Heart left ventricle (tissue), 16 donors: ENCODE results near the gene TMEM213. TPM values are rescaled to one million over a fixed set of nuclear protein-coding genes. Genes with fewer than 3 reads are reported as not detected.

Experiments
- ATAC-seq, 4 donors: fragments of 200-7000 bp; cut with Tn5 transposase; one replicate each; pipeline ENCODE4 v1.9.1; 2020 to 2022; ENCODE audit warnings: moderate library complexity in 4 of 4, mild to moderate bottlenecking in 3 of 4, moderate number of reproducible peaks in 1 of 4
- DNase-seq, 5 donors: peaks; one replicate each; pipeline ENCODE4 v3.0.0-alpha.2; 2020
- H3K27ac ChIP-seq, 12 donors: fragments of 200-600 bp; sonication (generic) in 4 of 12; one replicate each; pipeline versions ENCODE4 v1.5.0 to v1.8.0; 2016 to 2022; ENCODE audit warnings: mild to moderate bottlenecking in 2 of 12
- H3K27me3 ChIP-seq, 9 donors: fragments of 200-600 bp; sonication (generic) in 2 of 9; one replicate each; pipeline versions ENCODE4 v1.5.1 to v1.8.0; 2016 to 2022; ENCODE audit warnings: mild to moderate bottlenecking in 3 of 9
- H3K36me3 ChIP-seq, 9 donors: fragments of 200-600 bp; sonication (generic) in 2 of 9; one replicate each; pipeline versions ENCODE4 v1.5.0 to v1.8.0; 2018 to 2022; ENCODE audit warnings: mild to moderate bottlenecking in 2 of 9
- H3K4me1 ChIP-seq, 12 donors: fragments of 200-600 bp; sonication (generic) in 4 of 12; one replicate each; pipeline versions ENCODE4 v1.5.0 to v1.8.0; 2016 to 2022; ENCODE audit warnings: mild to moderate bottlenecking in 3 of 12
- H3K4me3 ChIP-seq, 12 donors: fragments of 200-600 bp; sonication (generic) in 4 of 12; one replicate each; pipeline versions ENCODE4 v1.5.0 to v1.8.0; 2017 to 2022; ENCODE audit warnings: mild to moderate bottlenecking in 9 of 12, moderate library complexity in 4 of 12
- H3K9me3 ChIP-seq, 12 donors: fragments of 200-600 bp; sonication (generic) in 4 of 12; one replicate each; pipeline versions ENCODE4 v1.5.0 to v1.8.0; 2016 to 2022; ENCODE audit warnings: mild to moderate bottlenecking in 1 of 12
- POLR2A ChIP-seq, 2 donors: fragments of 450-650 bp; IDR thresholded peaks; one replicate each; pipeline ENCODE4 v1.6.1; 2017; ENCODE audit warnings: antibody characterized with exemption in 2 of 2, mild to moderate bottlenecking in 2 of 2, moderate library complexity in 2 of 2
- WGBS, 4 donors: extraction: QIAGEN DNeasy Blood & Tissue Kit in 2 of 4; methylation state at CpG; one replicate each; pipeline versions ENCODE4 v1.1.5 to v1.1.7; 2013 to 2018; 5-methylcytosine and 5-hydroxymethylcytosine counted together
- intact Hi-C, 10 donors: fragments of 100-400 bp; cut with DNase I; formaldehyde crosslinking; loops; one replicate each; pipeline versions ENCODE4 v1.11.1 to v1.14.2; 2022
- polyA plus RNA-seq, 2 donors: library from polyadenylated mRNA; stranded (reverse); fragments of 200-250 nt; gene quantifications; one replicate each; pipeline ENCODE4 v1.2.3, GENCODE V29; 2013
- total RNA-seq, 9 donors: library from RNA; depleted of rRNA in 2 of 9; stranded (reverse); fragments of >200 nt in 2 of 9; fragmentation: NEBNext Ultra II Directional in 3 of 9; extraction: Animal tissue kit (Norgen Biotek cat#: 25700) in 3 of 9; gene quantifications; one replicate each; pipeline versions ENCODE4 v1.1.0 to v1.2.4, GENCODE V29; 2016 to 2023
- TF ChIP-seq, protein P1 (sequence below), 12 donors: fragments of 200-600 bp; sonication (generic) in 4 of 12; IDR thresholded peaks; one replicate each; pipeline versions ENCODE4 v1.5.0 to v1.8.0; 2018 to 2022; ENCODE audit warnings: antibody characterized with exemption in 12 of 12, mild to moderate bottlenecking in 5 of 12
- donor health status: ischemic (EF 13 %, LVEDD 7.1; RV severe dilation, severe dysfunction).
- donor health status: healthy with polysubstance abuse.
- donor health status: DM: no; HTN: yes; CAD: no.
- donor health status: DM: no; HTN: no; CAD: no.
- donor health status: ischemic (EF 25% LVEDD 6.9; RV normal size, moderate dysfunction).
- donor health status: ischemic (EF 25% LVEDD 5.7; RV mildly dilated, moderate dysfunction).
- donor health status: healthy.
- donor health status: DM: yes; HTN: yes; CAD: no.
- donor health status: ischemic (EF 35%, LVEDD 5.7; RV mildly dilated, moderate dysfunction).
- donor health status: nonischemic (EF 11% LVEDD 7.7; RV severe dilation, severe dysfunction).
- donor health status: DM: yes; HTN: yes; CAD: no.
- donor health status: PGD.
- donor health status: ischemic (EF 29% LVEDD 5.4; RV normal size, mild dysfunction).
- donor health status: nonischemic (EF 23%, LVEDD 6.1; RV moderate dilation, normal function).

TMEM213 gene
- total and polyA plus RNA-seq, 11 donors, result not detected

DNA sequence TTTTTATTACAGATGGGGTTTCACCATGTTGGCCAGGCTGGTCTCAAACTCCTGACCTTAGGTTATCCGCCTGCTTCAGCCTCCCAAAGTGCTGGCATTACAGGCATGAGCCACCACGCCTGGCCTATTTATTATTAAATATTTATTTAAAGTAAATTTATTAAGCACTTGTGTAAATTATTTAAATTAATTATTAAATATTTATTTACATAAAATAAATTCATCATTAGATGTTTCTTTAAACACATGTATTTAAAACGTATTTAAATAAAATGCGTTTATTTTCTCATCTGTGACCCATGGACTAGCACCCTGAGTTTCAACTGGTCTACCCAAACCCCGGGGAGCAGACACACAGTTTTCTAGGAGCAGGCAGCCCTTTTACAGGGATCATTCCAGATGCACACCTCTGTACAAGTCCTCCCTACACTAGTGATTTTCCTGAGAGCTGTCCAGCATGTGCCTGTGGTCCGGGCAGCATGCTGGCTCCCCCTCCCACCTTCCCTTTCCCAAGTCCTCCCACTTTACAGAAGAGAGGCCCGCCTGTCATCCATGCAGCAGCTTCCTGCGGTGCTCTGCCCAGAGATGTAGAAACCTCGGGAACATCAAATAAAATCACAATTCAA is 89.4 kb downstream of the TMEM213 start:
- Histone ChIP-seq H3K36me3 (no peaks in the 10 kb centered on the region), H3K4me1 (peaks cover 0 to 9% (median 0%) of the 10 kb centered on the region in 12 donors), H3K27me3 (no peaks in the 10 kb centered on the region), H3K9me3 (no peaks in the 10 kb centered on the region), H3K4me3 (no peak overlapping the region), H3K27ac (no peak overlapping the region)
- intact Hi-C loops, result loop anchor here in 9 of 10 donors (1.0 to 10.0 kb wide), 6 partner anchors 12 to 190 kb away; partner anchors contain the start of gene KIAA1549 (in 8 of the 9)
- 81 to 85% (median 83%) methylated on average over 9 of the region's 9 CpGs for WGBS, 4 donors
- TF ChIP-seq, protein P1, sequence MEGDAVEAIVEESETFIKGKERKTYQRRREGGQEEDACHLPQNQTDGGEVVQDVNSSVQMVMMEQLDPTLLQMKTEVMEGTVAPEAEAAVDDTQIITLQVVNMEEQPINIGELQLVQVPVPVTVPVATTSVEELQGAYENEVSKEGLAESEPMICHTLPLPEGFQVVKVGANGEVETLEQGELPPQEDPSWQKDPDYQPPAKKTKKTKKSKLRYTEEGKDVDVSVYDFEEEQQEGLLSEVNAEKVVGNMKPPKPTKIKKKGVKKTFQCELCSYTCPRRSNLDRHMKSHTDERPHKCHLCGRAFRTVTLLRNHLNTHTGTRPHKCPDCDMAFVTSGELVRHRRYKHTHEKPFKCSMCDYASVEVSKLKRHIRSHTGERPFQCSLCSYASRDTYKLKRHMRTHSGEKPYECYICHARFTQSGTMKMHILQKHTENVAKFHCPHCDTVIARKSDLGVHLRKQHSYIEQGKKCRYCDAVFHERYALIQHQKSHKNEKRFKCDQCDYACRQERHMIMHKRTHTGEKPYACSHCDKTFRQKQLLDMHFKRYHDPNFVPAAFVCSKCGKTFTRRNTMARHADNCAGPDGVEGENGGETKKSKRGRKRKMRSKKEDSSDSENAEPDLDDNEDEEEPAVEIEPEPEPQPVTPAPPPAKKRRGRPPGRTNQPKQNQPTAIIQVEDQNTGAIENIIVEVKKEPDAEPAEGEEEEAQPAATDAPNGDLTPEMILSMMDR (IDR thresholded peaks at IDR 0.05), result no peak
- no peak for TF ChIP-seq POLR2A (IDR thresholded peaks at IDR 0.05)
- DNase-seq (no peak), ATAC-seq (no peak)

Other genes starting within 250 kb of the TMEM213 start
- gene SVOPL, start 96.6 kb upstream of the TMEM213 start, total RNA-seq, result under 1 TPM in 1 of 9 donors, not detected in 8; 0.15 TPM
- not detected for gene SVOPL, start 96.6 kb upstream of the TMEM213 start, polyA plus RNA-seq
- gene ATP6V0A4, start 202 bp downstream of the TMEM213 start, total RNA-seq, result not detected
- gene ATP6V0A4, start 202 bp downstream of the TMEM213 start, polyA plus RNA-seq, result not detected
- 1 to 10 TPM; 1.3 to 4.8 (median 2.1) TPM for gene KIAA1549, start 183.4 kb downstream of the TMEM213 start, total RNA-seq
- gene KIAA1549, start 183.4 kb downstream of the TMEM213 start, polyA plus RNA-seq, result 1 to 10 TPM in 1 of 2 donors, under 1 TPM in 1; 0.91 to 1.4 TPM
- gene ZC3HAV1L, start 238.0 kb downstream of the TMEM213 start, total RNA-seq, result 1 to 10 TPM; 1.7 to 6.2 (median 3.7) TPM
- gene ZC3HAV1L, start 238.0 kb downstream of the TMEM213 start, polyA plus RNA-seq, result under 1 TPM; 0.46 to 0.80 TPM